HEK293 (cell line): ENCODE data around the gene PALD1.

ENCODE experiments used
- CTCF ChIA-PET: fragments of 350-600 bp; formaldehyde crosslinking; extraction: SDS; loops from one replicate; lab custom pipeline; 2021; ENCODE audit warnings: antibody characterized with exemption; lab: Yijun Ruan, JAX
- POLR2A ChIA-PET: fragments of 300-600 bp; formaldehyde crosslinking; extraction: SDS; loops from one replicate; lab custom pipeline; 2020; ENCODE audit warnings: antibody characterized with exemption, inconsistent platforms; lab: Yijun Ruan, JAX
- H3K27ac ChIP-seq: fragments of 200-500 bp; sonication (Bioruptor generic); 2 replicates; pipeline ENCODE4 v1.5.1; 2014; ENCODE audit warnings: low read depth, low read length, control low read depth, inconsistent platforms; ENCODE audit errors: extremely low read depth
- H3K36me3 ChIP-seq, 2 experiments: fragments of 200-500 bp in 1 of 2; sonication (Bioruptor generic) in 1 of 2; 1 replicate in 1 of 2; 2 replicates in 1 of 2; pipeline ENCODE4 v1.5.1; 2014 to 2017; ENCODE audit warnings: inconsistent platforms in 2 of 2, low read length in 2 of 2; ENCODE audit not compliant: control insufficient read depth in 2 of 2, insufficient read depth in 1 of 2
- H3K4me1 ChIP-seq: fragments of 200-500 bp; sonication (Bioruptor generic); 2 replicates; pipeline ENCODE4 v1.5.1; 2014; ENCODE audit warnings: mild to moderate bottlenecking, low read length, inconsistent platforms; ENCODE audit not compliant: control insufficient read depth, insufficient read depth
- H3K4me3 ChIP-seq: 2 replicates; pipeline ENCODE4 v1.5.1; 2011; ENCODE audit warnings: low read depth, mild to moderate bottlenecking, control low read depth, low read length, moderate library complexity
- H3K9me3 ChIP-seq: fragments of 200-500 bp; sonication (Bioruptor generic); 2 replicates; pipeline ENCODE4 v1.5.1; 2014; ENCODE audit warnings: low read depth, low read length, inconsistent platforms; ENCODE audit not compliant: control insufficient read depth, insufficient read depth
- BCL11A ChIP-seq: fragments of 450-650 bp; formaldehyde crosslinking; IDR thresholded peaks from 2 replicates; pipeline ENCODE4 v1.5.1; 2016; ENCODE audit warnings: low read depth, missing biosample characterization, missing genetic modification characterization
- KLF7 ChIP-seq: fragments of 450-650 bp; formaldehyde crosslinking; IDR thresholded peaks from 2 replicates; pipeline ENCODE4 v1.5.1; 2016; ENCODE audit warnings: missing biosample characterization, missing genetic modification characterization, borderline replicate concordance
- MYNN ChIP-seq: fragments of 450-650 bp; formaldehyde crosslinking; IDR thresholded peaks from 2 replicates; pipeline ENCODE4 v1.5.1; 2016; ENCODE audit warnings: missing biosample characterization, missing genetic modification characterization, borderline replicate concordance
- SALL2 ChIP-seq: fragments of 450-650 bp; formaldehyde crosslinking; IDR thresholded peaks from 2 replicates; pipeline ENCODE4 v1.5.0; 2017; ENCODE audit warnings: missing biosample characterization, mild to moderate bottlenecking, missing genetic modification characterization, borderline replicate concordance
- SP3 ChIP-seq: fragments of 450-650 bp; formaldehyde crosslinking; IDR thresholded peaks from 2 replicates; pipeline ENCODE4 v1.5.1; 2016; ENCODE audit warnings: missing biosample characterization, missing genetic modification characterization
- YY1 ChIP-seq: fragments of 450-650 bp; formaldehyde crosslinking; IDR thresholded peaks from 2 replicates; pipeline ENCODE4 v1.5.1; 2018; ENCODE audit warnings: missing biosample characterization, missing genetic modification characterization
- YY2 ChIP-seq: fragments of 450-650 bp; formaldehyde crosslinking; IDR thresholded peaks from 2 replicates; pipeline ENCODE4 v1.5.1; 2016; ENCODE audit warnings: missing biosample characterization, missing genetic modification characterization
- ZNF18 ChIP-seq: fragments of 450-650 bp; formaldehyde crosslinking; IDR thresholded peaks from 2 replicates; pipeline ENCODE4 v1.5.1; 2016; ENCODE audit warnings: missing biosample characterization, missing genetic modification characterization
- ZNF24 ChIP-seq: fragments of 450-650 bp; formaldehyde crosslinking; IDR thresholded peaks from 2 replicates; pipeline ENCODE4 v1.5.1; 2016; ENCODE audit warnings: missing biosample characterization, missing genetic modification characterization
- ZNF26 ChIP-seq: fragments of 450-650 bp; formaldehyde crosslinking; IDR thresholded peaks from 2 replicates; pipeline ENCODE4 v1.5.1; 2016; ENCODE audit warnings: missing biosample characterization, missing genetic modification characterization
- ZNF280C ChIP-seq: fragments of 450-650 bp; formaldehyde crosslinking; IDR thresholded peaks from 2 replicates; pipeline ENCODE4 v1.5.1; 2016; ENCODE audit warnings: missing biosample characterization, missing genetic modification characterization
- ZNF292 ChIP-seq: fragments of 450-650 bp; formaldehyde crosslinking; IDR thresholded peaks from 2 replicates; pipeline ENCODE4 v1.5.1; 2016; ENCODE audit warnings: low read depth, missing biosample characterization, missing genetic modification characterization, borderline replicate concordance
- ZNF394 ChIP-seq: fragments of 450-650 bp; formaldehyde crosslinking; IDR thresholded peaks from 2 replicates; pipeline ENCODE4 v1.5.1; 2016; ENCODE audit warnings: missing biosample characterization, missing genetic modification characterization, mild to moderate bottlenecking, moderate library complexity, borderline replicate concordance
- ZNF416 ChIP-seq: fragments of 450-650 bp; formaldehyde crosslinking; IDR thresholded peaks from 2 replicates; pipeline ENCODE4 v1.5.1; 2016; ENCODE audit warnings: missing biosample characterization, missing genetic modification characterization
- ZNF555 ChIP-seq: fragments of 450-650 bp; formaldehyde crosslinking; conservative IDR thresholded peaks from 2 replicates; pipeline ENCODE4 v1.5.1; 2017; ENCODE audit warnings: missing biosample characterization, mild to moderate bottlenecking, missing genetic modification characterization, inconsistent platforms
- ZNF571 ChIP-seq: fragments of 450-650 bp; formaldehyde crosslinking; IDR thresholded peaks from 2 replicates; pipeline ENCODE4 v1.5.0; 2017; ENCODE audit warnings: missing biosample characterization, missing genetic modification characterization
- ZNF596 ChIP-seq: fragments of 450-650 bp; IDR thresholded peaks from 2 replicates; pipeline ENCODE4 v1.5.0; 2018; ENCODE audit warnings: missing biosample characterization, mild to moderate bottlenecking, missing genetic modification characterization, moderate library complexity
- ZNF677 ChIP-seq: fragments of 450-650 bp; IDR thresholded peaks from 2 replicates; pipeline ENCODE4 v1.5.0; 2018; ENCODE audit warnings: missing biosample characterization, mild to moderate bottlenecking, missing genetic modification characterization, moderate library complexity
- ZNF692 ChIP-seq: fragments of 450-650 bp; formaldehyde crosslinking; IDR thresholded peaks from 2 replicates; pipeline ENCODE4 v1.5.1; 2016; ENCODE audit warnings: missing biosample characterization, missing genetic modification characterization
- ZNF704 ChIP-seq: fragments of 450-650 bp; formaldehyde crosslinking; IDR thresholded peaks from 2 replicates; pipeline ENCODE4 v1.5.1; 2016; ENCODE audit warnings: missing biosample characterization, missing genetic modification characterization

Gene PALD1

GRCh38 chr10:70437721-70438120, 40.8 kb upstream of the PALD1 start:
- POLR2A ChIA-PET = no interaction called here
- Histone ChIP-seq H3K4me1 (no peaks in the 10 kb centered on the region), H3K4me3 (no peak overlapping the region), H3K36me3 (no peaks in the 10 kb centered on the region), H3K9me3 (no peaks in the 10 kb centered on the region)
- CTCF ChIA-PET = no interaction called here
- TF ChIP-seq ZNF394 = no peak
- no peak for TF ChIP-seq BCL11A (tag by site-specific recombination)
- no peak for TF ChIP-seq SP3 (tag by site-specific recombination)
- no peak for TF ChIP-seq YY1 (tag by site-specific recombination)
- TF ChIP-seq ZNF24 = no peak
- no peak for TF ChIP-seq ZNF596 (tag by site-specific recombination)
- no peak for TF ChIP-seq ZNF692 (tag by site-specific recombination)
- TF ChIP-seq YY2 (tag by site-specific recombination) = no peak
- TF ChIP-seq ZNF416 (tag by site-specific recombination) = no peak
- TF ChIP-seq MYNN (tag by site-specific recombination) = no peak
- TF ChIP-seq ZNF18 (tag by site-specific recombination) = no peak
- TF ChIP-seq ZNF26 = no peak
- TF ChIP-seq KLF7 (tag by site-specific recombination) = no peak
- no peak for TF ChIP-seq ZNF704 (tag by site-specific recombination)
- no peak for TF ChIP-seq ZNF292 (tag by site-specific recombination)
- no peak for TF ChIP-seq ZNF280C
- no peak for TF ChIP-seq ZNF571
- no peak for TF ChIP-seq ZNF677 (tag by site-specific recombination)
- no peak for TF ChIP-seq SALL2 (tag by site-specific recombination)
- TF ChIP-seq ZNF555 = no peak
- TF ChIP-seq, all 188 proteins: peak for 0
- no peak overlapping the region for H3K27ac ChIP-seq
